ENCODE data around the gene EPB41.

The EPB41 gene

DNA sequence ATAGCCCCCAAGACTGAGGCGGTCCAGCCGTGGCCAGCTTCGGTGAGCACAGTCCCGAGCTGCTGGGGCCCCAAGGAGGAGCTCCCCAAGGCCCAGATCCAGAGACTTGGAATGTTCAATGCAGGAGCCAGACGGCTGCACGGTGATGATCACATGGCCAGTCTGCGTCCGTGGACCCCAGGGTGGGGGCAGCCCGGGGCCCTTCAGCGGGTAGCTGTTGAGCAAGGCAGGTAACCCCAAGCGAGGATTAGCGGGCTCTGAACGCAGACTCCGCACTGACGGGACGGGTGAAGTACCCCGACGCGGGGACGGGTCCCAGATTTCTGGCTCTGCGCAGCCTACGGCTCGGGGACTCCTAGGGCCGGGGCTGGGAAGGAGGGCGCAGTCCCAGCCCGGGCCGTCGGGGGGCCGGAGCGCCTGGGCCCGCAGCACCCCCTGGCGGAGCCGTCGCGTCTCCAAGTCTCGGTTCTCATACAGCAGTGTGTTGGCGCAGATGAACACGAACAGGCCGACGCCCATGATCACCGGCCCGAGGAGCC is 206.6 kb downstream of the EPB41 start:
- DNase-seq (ENCODE audit: extremely low read depth, low read depth), result peak; percentile 14
- TF ChIP-seq, protein P1, sequence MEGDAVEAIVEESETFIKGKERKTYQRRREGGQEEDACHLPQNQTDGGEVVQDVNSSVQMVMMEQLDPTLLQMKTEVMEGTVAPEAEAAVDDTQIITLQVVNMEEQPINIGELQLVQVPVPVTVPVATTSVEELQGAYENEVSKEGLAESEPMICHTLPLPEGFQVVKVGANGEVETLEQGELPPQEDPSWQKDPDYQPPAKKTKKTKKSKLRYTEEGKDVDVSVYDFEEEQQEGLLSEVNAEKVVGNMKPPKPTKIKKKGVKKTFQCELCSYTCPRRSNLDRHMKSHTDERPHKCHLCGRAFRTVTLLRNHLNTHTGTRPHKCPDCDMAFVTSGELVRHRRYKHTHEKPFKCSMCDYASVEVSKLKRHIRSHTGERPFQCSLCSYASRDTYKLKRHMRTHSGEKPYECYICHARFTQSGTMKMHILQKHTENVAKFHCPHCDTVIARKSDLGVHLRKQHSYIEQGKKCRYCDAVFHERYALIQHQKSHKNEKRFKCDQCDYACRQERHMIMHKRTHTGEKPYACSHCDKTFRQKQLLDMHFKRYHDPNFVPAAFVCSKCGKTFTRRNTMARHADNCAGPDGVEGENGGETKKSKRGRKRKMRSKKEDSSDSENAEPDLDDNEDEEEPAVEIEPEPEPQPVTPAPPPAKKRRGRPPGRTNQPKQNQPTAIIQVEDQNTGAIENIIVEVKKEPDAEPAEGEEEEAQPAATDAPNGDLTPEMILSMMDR (IDR thresholded peaks at IDR 0.05; ENCODE audit: low read depth, low read length), result peak; percentile 46

DNA sequence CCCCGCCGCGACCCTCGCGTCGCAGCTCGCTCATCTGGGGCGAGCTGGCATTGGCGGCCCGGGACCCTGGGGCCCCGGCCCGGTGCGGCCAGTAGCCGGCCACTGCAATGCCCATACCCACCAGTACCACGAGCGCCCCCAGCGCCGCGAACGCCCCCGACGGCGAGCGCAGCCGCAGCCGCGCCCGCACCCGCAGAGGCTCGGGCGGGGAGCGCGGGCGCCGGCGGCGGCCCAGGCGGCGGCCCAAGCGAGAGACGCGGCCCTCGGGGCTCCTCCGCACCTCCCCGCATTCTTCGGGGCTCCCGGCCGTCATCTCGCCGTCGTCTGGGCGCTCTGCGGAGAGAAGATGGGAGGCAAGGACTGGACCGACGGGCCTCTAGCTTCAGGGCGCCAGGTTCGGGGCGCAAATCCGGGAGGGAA is 207.2 kb downstream of the EPB41 start:
- TF ChIP-seq, protein P1 (IDR thresholded peaks at IDR 0.05; ENCODE audit: low read depth, low read length), result no peak
- no peak for DNase-seq (ENCODE audit: extremely low read depth, low read depth)

DNA sequence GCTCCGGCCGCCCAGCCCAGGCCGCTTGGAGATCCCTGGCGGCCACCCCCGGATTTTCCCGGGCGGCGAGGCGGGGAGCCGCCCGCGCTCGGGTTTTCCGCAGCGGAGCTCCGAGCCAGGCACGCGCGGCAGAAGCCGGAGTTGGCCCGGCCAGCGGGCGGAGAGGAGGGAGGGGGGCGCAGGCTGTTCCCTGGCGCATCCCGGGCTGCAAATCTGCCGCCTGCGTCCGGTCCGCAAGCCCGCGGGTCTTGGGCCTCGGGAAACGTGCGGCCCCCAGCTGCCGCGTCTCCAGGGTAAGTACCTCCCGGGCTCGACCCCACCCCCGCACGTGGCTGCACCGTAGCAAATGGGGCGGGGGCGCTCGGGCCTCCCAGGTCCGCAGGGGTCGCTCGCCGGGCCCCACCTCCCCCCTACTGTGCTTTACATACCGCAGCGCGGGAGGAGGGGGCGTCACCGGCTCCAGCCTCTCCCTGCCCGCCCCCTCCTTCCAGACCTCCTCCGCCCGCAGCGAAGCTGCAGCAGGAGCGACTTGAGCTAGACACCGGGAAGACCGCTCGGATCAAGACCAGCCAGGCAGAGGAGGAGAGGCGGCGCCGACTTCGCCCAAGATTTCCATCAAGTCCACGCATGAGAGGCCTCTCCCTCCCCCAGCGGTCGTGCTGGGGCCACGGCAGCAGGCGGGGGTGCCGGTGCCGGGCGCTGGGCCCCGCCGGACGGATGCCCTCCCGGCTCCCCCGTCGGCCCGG is 207.7 kb downstream of the EPB41 start:
- DNase-seq (ENCODE audit: extremely low read depth, low read depth), result no peak
- TF ChIP-seq, protein P1 (IDR thresholded peaks at IDR 0.05; ENCODE audit: low read depth, low read length), result no peak

DNA sequence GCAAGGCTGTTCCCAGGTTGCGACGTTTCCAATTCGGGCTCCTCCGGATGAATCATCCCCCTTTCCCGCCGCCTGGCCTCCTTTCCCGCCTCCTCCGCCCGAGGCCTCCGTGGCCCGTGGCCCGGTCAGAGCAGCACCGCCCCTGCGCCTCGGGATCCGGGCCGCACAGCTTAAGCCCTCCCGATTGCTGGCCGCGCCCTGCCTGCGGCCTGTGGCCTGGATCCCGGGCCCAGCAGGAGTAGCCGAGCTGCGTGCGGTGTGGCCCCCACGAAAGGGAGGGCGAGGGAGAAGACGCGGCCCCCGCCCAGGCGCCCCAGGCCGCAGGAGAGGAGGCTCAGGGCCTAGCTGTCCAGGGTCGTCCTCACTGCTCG is 208.3 kb downstream of the EPB41 start:
- TF ChIP-seq, protein P1 (IDR thresholded peaks at IDR 0.05; ENCODE audit: low read depth, low read length), result no peak
- DNase-seq (ENCODE audit: extremely low read depth, low read depth), result peak; percentile 70

GRCh38 chr1:29123053-29123886 is 208.9 kb downstream of the EPB41 start:
- TF ChIP-seq, protein P1 (IDR thresholded peaks at IDR 0.05; ENCODE audit: low read depth, low read length), result no peak
- no peak for DNase-seq (ENCODE audit: extremely low read depth, low read depth)

DNA sequence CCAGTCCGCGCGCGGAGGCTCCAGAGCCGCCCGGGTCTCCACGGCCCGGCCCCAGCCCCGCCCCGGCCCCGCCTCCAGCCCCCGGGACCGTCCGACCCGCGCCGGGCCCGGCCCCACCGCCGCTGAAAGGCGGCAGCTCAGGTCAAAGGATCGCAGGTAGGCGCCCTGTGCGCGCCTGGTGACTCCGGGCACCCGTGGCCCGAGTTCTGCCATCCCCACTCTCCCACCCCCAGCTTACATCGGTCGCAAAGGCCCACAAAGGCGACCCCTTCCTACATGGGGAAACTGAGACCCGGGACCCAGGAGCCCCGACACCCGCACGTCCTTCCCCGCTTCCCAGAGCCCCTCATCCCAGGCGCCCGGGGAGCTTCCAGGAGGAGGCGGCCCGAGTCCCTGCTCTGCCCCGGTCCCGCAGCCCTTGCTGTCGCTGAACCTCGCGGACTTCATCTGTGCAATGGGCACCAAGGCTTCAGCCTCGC is 209.6 kb downstream of the EPB41 start, which contains the start of gene TMEM200B:
TSS of gene TMEM200B (minus strand) at position 17 of the 479 bp plus-strand sequence. CDS start 2,075 bp downstream, outside the sequence.
- TF ChIP-seq, protein P1 (IDR thresholded peaks at IDR 0.05; ENCODE audit: low read depth, low read length), result no peak
- DNase-seq (ENCODE audit: extremely low read depth, low read depth), result no peak

Measured in AG09319 (cell line).